Neural cell (in vitro differentiated cells): ENCODE results near the gene NHS. TPM values are rescaled to one million over a fixed set of nuclear protein-coding genes. Genes with fewer than 3 reads are reported as not detected.

ENCODE experiments used
- H2AFZ ChIP-seq: fragments of 200-600, 300-800 bp; sonication (generic), shearing (Covaris generic); 2 replicates; pipeline ENCODE4 v1.6.0; 2014; ENCODE audit warnings: low read depth, mild to moderate bottlenecking, antibody characterized with exemption, low read length, moderate library complexity
- H3F3A ChIP-seq: fragments of 200-600 bp; shearing (Covaris generic); 2 replicates; pipeline ENCODE4 v1.6.1; 2016; ENCODE audit warnings: mild to moderate bottlenecking, moderate library complexity, mixed read lengths, antibody characterized with exemption, low read length; ENCODE audit not compliant: insufficient read depth, poor library complexity, severe bottlenecking
- H3K27ac ChIP-seq: fragments of 200-600, 300-800 bp; sonication (generic), shearing (Covaris generic); 2 replicates; pipeline ENCODE4 v1.5.1; 2014; ENCODE audit warnings: mild to moderate bottlenecking, low read length, moderate library complexity
- H3K27me3 ChIP-seq: fragments of 300-800, 200-600 bp; sonication (generic), shearing (Covaris generic); 2 replicates; pipeline ENCODE4 v1.6.0; 2014; ENCODE audit warnings: mild to moderate bottlenecking, low read depth, low read length, moderate library complexity; ENCODE audit not compliant: insufficient read depth
- H3K36me3 ChIP-seq: fragments of 300-800, 200-600 bp; sonication (generic), shearing (Covaris generic); 2 replicates; pipeline ENCODE4 v1.5.1; 2014; ENCODE audit warnings: mild to moderate bottlenecking, antibody characterized with exemption, low read length, moderate library complexity; ENCODE audit not compliant: insufficient read depth
- H3K4me2 ChIP-seq: fragments of 300-800, 200-600 bp; sonication (generic), shearing (Covaris generic); 2 replicates; pipeline ENCODE4 v1.6.0; 2014; ENCODE audit warnings: mild to moderate bottlenecking, low read length
- H3K4me3 ChIP-seq: fragments of 300-800, 200-600 bp; sonication (generic), shearing (Covaris generic); 2 replicates; pipeline ENCODE4 v1.5.1; 2014; ENCODE audit warnings: mild to moderate bottlenecking, low read length, moderate library complexity
- H3K79me2 ChIP-seq: fragments of 200-600 bp; shearing (Covaris generic); replicated peaks from 2 replicates; pipeline ENCODE4 v1.6.0; 2014; ENCODE audit warnings: mild to moderate bottlenecking, low read length, moderate library complexity; ENCODE audit not compliant: insufficient read depth
- H3K9ac ChIP-seq: fragments of 300-800, 200-600 bp; sonication (generic), shearing (Covaris generic); 2 replicates; pipeline ENCODE4 v1.6.1; 2016; ENCODE audit warnings: mild to moderate bottlenecking, low read length, mixed read lengths
- H3K9me2 ChIP-seq: fragments of 200-600 bp; shearing (Covaris generic); 2 replicates; pipeline ENCODE4 v1.6.1; 2016; ENCODE audit warnings: mild to moderate bottlenecking, low read length, mixed read lengths; ENCODE audit not compliant: insufficient read depth
- H3K9me3 ChIP-seq: fragments of 200-600, 300-800 bp; sonication (generic), shearing (Covaris generic); 2 replicates; pipeline ENCODE4 v1.6.1; 2016; ENCODE audit warnings: mild to moderate bottlenecking, mixed run types, low read length, moderate library complexity, mixed read lengths
- H4K20me1 ChIP-seq: fragments of 200-600 bp; shearing (Covaris generic); 2 replicates; pipeline ENCODE4 v1.6.1; 2016; ENCODE audit warnings: mild to moderate bottlenecking, mixed run types; ENCODE audit not compliant: insufficient read depth
- EP300 ChIP-seq: fragments of 450-650 bp; conservative IDR thresholded peaks from 2 replicates; pipeline ENCODE4 v1.6.1; 2014; ENCODE audit warnings: antibody characterized with exemption, mild to moderate bottlenecking, moderate library complexity; ENCODE audit not compliant: poor library complexity, severe bottlenecking
- EZH2 ChIP-seq: fragments of 200-600, 300-800 bp; shearing (Covaris generic), sonication (generic); IDR thresholded peaks from 2 replicates; pipeline ENCODE4 v1.6.1; 2014; ENCODE audit warnings: antibody characterized with exemption, low read length, borderline replicate concordance, mild to moderate bottlenecking; ENCODE audit not compliant: insufficient read depth, poor library complexity, severe bottlenecking
- MXI1 ChIP-seq: fragments of 450-650 bp; conservative IDR thresholded peaks from 2 replicates; pipeline ENCODE4 v1.6.1; 2014; ENCODE audit warnings: antibody characterized with exemption, mild to moderate bottlenecking; ENCODE audit not compliant: poor library complexity, severe bottlenecking
- POLR2AphosphoS5 ChIP-seq: IDR thresholded peaks from 2 replicates; pipeline ENCODE4 v1.6.1; 2012
- RAD21 ChIP-seq: fragments of 450-650 bp; conservative IDR thresholded peaks from 2 replicates; pipeline ENCODE4 v1.6.1; 2014; ENCODE audit warnings: antibody characterized with exemption, mild to moderate bottlenecking, moderate library complexity
- SMC3 ChIP-seq: fragments of 450-650 bp; conservative IDR thresholded peaks from 2 replicates; pipeline ENCODE4 v1.6.1; 2014; ENCODE audit warnings: antibody characterized with exemption, mild to moderate bottlenecking, moderate library complexity; ENCODE audit not compliant: poor library complexity
- TAF1 ChIP-seq: IDR thresholded peaks from 2 replicates; pipeline ENCODE4 v1.6.1; 2012; ENCODE audit warnings: low read depth
- polyA plus RNA-seq: library from polyadenylated mRNA; depleted of rRNA; stranded (reverse); fragments of >200 nt; gene quantifications from 2 replicates; pipeline ENCODE4 v1.2.3, GENCODE V29; 2014
- TF ChIP-seq, protein P1 (sequence below): IDR thresholded peaks from 2 replicates; pipeline ENCODE4 v1.6.1; 2012; ENCODE audit warnings: borderline replicate concordance
- TF ChIP-seq, protein P2 (sequence below): fragments of 450-650 bp; IDR thresholded peaks from 2 replicates; pipeline ENCODE4 v1.5.1; 2014; ENCODE audit warnings: antibody characterized with exemption, mild to moderate bottlenecking, moderate library complexity; ENCODE audit not compliant: poor library complexity, severe bottlenecking

Gene NHS
- polyA plus RNA-seq, 1 donor from 2014 or later: 1.9 TPM

DNA sequence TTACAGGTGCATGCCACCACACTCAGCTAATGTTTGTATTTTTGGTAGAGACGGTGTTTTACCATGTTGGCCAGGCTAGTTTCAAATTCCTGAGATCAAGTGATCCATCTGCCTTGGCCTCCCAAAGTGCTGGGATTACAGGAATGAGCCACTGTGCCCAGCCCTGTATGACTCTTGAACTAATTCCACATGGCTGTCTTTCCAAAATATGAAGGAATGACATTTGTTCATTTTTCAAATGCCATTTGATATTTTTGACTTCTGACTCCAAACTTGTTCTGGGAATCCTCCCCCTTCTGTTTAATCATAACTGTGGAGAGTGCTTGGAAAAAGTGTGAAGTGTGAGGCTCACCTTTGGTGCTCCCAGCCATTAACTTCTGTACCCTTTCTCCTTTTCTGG, 119.2 kb downstream of the NHS start:
- no peaks in the 10 kb centered on the region for H3K27me3 ChIP-seq
- H3K9me3 ChIP-seq: no peaks in the 10 kb centered on the region
- TF ChIP-seq MXI1 (no peak), TAF1 (no peak), SMC3 (no peak), EP300 (no peak), EZH2 (no peak), RAD21 (no peak), POLR2AphosphoS5 (no peak)
- TF ChIP-seq, protein P1, sequence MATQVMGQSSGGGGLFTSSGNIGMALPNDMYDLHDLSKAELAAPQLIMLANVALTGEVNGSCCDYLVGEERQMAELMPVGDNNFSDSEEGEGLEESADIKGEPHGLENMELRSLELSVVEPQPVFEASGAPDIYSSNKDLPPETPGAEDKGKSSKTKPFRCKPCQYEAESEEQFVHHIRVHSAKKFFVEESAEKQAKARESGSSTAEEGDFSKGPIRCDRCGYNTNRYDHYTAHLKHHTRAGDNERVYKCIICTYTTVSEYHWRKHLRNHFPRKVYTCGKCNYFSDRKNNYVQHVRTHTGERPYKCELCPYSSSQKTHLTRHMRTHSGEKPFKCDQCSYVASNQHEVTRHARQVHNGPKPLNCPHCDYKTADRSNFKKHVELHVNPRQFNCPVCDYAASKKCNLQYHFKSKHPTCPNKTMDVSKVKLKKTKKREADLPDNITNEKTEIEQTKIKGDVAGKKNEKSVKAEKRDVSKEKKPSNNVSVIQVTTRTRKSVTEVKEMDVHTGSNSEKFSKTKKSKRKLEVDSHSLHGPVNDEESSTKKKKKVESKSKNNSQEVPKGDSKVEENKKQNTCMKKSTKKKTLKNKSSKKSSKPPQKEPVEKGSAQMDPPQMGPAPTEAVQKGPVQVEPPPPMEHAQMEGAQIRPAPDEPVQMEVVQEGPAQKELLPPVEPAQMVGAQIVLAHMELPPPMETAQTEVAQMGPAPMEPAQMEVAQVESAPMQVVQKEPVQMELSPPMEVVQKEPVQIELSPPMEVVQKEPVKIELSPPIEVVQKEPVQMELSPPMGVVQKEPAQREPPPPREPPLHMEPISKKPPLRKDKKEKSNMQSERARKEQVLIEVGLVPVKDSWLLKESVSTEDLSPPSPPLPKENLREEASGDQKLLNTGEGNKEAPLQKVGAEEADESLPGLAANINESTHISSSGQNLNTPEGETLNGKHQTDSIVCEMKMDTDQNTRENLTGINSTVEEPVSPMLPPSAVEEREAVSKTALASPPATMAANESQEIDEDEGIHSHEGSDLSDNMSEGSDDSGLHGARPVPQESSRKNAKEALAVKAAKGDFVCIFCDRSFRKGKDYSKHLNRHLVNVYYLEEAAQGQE: no peak
- TF ChIP-seq, protein P2, sequence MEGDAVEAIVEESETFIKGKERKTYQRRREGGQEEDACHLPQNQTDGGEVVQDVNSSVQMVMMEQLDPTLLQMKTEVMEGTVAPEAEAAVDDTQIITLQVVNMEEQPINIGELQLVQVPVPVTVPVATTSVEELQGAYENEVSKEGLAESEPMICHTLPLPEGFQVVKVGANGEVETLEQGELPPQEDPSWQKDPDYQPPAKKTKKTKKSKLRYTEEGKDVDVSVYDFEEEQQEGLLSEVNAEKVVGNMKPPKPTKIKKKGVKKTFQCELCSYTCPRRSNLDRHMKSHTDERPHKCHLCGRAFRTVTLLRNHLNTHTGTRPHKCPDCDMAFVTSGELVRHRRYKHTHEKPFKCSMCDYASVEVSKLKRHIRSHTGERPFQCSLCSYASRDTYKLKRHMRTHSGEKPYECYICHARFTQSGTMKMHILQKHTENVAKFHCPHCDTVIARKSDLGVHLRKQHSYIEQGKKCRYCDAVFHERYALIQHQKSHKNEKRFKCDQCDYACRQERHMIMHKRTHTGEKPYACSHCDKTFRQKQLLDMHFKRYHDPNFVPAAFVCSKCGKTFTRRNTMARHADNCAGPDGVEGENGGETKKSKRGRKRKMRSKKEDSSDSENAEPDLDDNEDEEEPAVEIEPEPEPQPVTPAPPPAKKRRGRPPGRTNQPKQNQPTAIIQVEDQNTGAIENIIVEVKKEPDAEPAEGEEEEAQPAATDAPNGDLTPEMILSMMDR: no peak
- H3K9ac ChIP-seq: no peak overlapping the region
- no peak overlapping the region for H3K27ac ChIP-seq
- no peak overlapping the region for H3K4me2 ChIP-seq
- no peaks in the 10 kb centered on the region for H4K20me1 ChIP-seq
- H3K36me3 ChIP-seq: no peaks in the 10 kb centered on the region
- no peak overlapping the region for H2AFZ ChIP-seq
- H3K9me2 ChIP-seq: no peaks in the 10 kb centered on the region
- H3K79me2 ChIP-seq: no peaks in the 10 kb centered on the region
- no peak overlapping the region for H3K4me3 ChIP-seq
- no peaks in the 10 kb centered on the region for H3F3A ChIP-seq

DNA sequence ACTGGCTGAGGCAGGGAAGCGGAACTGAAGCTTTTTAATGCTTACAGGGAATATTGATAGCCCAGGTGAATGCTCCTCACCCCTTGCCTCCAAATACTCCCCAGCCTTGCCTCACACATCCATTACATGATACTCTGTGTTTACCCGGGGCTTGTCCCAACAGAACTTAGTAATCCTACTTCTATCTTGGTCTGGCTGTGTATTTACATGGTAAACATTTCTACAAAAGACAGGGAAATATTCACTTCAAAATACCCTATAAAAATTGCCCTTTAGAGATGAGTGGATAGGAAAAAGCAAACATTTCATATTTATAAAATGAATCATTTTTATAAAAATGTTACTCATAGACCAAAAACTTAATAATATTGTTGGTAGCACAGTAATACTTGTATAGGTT, 120.1 kb downstream of the NHS start:
- Histone ChIP-seq H3K4me3 (no peak overlapping the region), H3K9ac (no peak overlapping the region), H3K9me3 (no peaks in the 10 kb centered on the region), H4K20me1 (no peaks in the 10 kb centered on the region), H3K9me2 (no peaks in the 10 kb centered on the region), H3K27ac (no peak overlapping the region), H3K27me3 (no peaks in the 10 kb centered on the region), H3K4me2 (no peak overlapping the region), H3K36me3 (no peaks in the 10 kb centered on the region), H2AFZ (no peak overlapping the region), H3K79me2 (no peaks in the 10 kb centered on the region), H3F3A (no peaks in the 10 kb centered on the region)
- TF ChIP-seq POLR2AphosphoS5: no peak
- TF ChIP-seq, protein P2: no peak
- no peak for TF ChIP-seq EP300
- no peak for TF ChIP-seq RAD21
- TF ChIP-seq, protein P1: no peak
- no peak for TF ChIP-seq TAF1
- TF ChIP-seq EZH2: no peak
- no peak for TF ChIP-seq MXI1
